DND-41 (cell line): ENCODE results near the gene LAMP2.

Experiments
- CTCF ChIP-seq: IDR thresholded peaks from 2 replicates; pipeline ENCODE4 v1.5.1; 2012; ENCODE audit warnings: borderline replicate concordance, low read length, moderate library complexity, mild to moderate bottlenecking; ENCODE audit not compliant: poor library complexity, severe bottlenecking; ENCODE audit errors: extremely low read depth
- EZH2 ChIP-seq: IDR thresholded peaks from 3 replicates; pipeline ENCODE4 v1.6.1; 2012; ENCODE audit warnings: borderline replicate concordance, low read depth, mild to moderate bottlenecking, moderate library complexity, low read length, inconsistent platforms; ENCODE audit not compliant: severe bottlenecking

GRCh38 chrX:120463241-120463640 lies 5.9 kb downstream of the LAMP2 start:
- TF ChIP-seq EZH2 (no peak), CTCF (no peak)
